Smooth muscle cell (in vitro differentiated cells): ENCODE measurements around the gene XRCC1. TPM values are rescaled to one million over a fixed set of nuclear protein-coding genes. Genes with fewer than 3 reads are reported as not detected.

Experiments used
- DNase-seq: peaks from one replicate; lab custom pipeline; 2025; ENCODE audit not compliant: unreplicated experiment; lab: John Stamatoyannopoulos, UW
- H2AFZ ChIP-seq: fragments of 200-600 bp; sonication (generic); 2 replicates; pipeline ENCODE4 v1.6.0; 2016; ENCODE audit warnings: antibody characterized with exemption, low read depth, mild to moderate bottlenecking
- H3F3A ChIP-seq: fragments of 200-600 bp; sonication (generic); 2 replicates; pipeline ENCODE4 v1.6.0; 2017; ENCODE audit warnings: antibody characterized with exemption, low read depth
- H3K27ac ChIP-seq: fragments of 200-600 bp; sonication (generic); 2 replicates; pipeline ENCODE4 v1.5.1; 2016; ENCODE audit warnings: low read depth, mild to moderate bottlenecking
- H3K27me3 ChIP-seq: fragments of 200-600 bp; sonication (generic); 2 replicates; pipeline ENCODE4 v1.6.1; 2016; ENCODE audit warnings: low read depth, mild to moderate bottlenecking
- H3K36me3 ChIP-seq: fragments of 200-600 bp; sonication (generic); 2 replicates; pipeline ENCODE4 v1.5.1; 2016; ENCODE audit warnings: low read depth
- H3K4me1 ChIP-seq: fragments of 200-600 bp; sonication (generic); 2 replicates; pipeline ENCODE4 v1.5.1; 2016; ENCODE audit warnings: low read depth
- H3K4me2 ChIP-seq: fragments of 200-600 bp; sonication (generic); 2 replicates; pipeline ENCODE4 v1.6.0; 2016; ENCODE audit warnings: mild to moderate bottlenecking
- H3K4me3 ChIP-seq: fragments of 200-600 bp; sonication (generic); 2 replicates; pipeline ENCODE4 v1.5.1; 2016; ENCODE audit warnings: mild to moderate bottlenecking
- H3K79me2 ChIP-seq: fragments of 200-600 bp; sonication (generic); 2 replicates; pipeline ENCODE4 v1.6.0; 2016; ENCODE audit warnings: low read depth, mild to moderate bottlenecking
- H3K9ac ChIP-seq: fragments of 200-600 bp; sonication (generic); 2 replicates; pipeline ENCODE4 v1.6.0; 2016; ENCODE audit warnings: low read depth
- H3K9me3 ChIP-seq: fragments of 200-600 bp; sonication (generic); replicated peaks from 2 replicates; pipeline ENCODE4 v1.5.1; 2016; ENCODE audit warnings: low read depth
- H4K20me1 ChIP-seq: fragments of 200-600 bp; sonication (generic); 2 replicates; pipeline ENCODE4 v1.6.0; 2016; ENCODE audit warnings: low read depth
- CTCF ChIP-seq: fragments of 200-600 bp; sonication (generic); IDR thresholded peaks from 2 replicates; pipeline ENCODE4 v1.5.1; 2017; ENCODE audit warnings: borderline replicate concordance, mild to moderate bottlenecking, antibody characterized with exemption; ENCODE audit not compliant: insufficient read depth, poor library complexity, severe bottlenecking
- whole genome bisulfite sequencing: methylation state at CpG from one replicate; pipeline ENCODE4 v1.1.7; 2016; ENCODE audit warnings: low lambda C conversion rate; 5-methylcytosine and 5-hydroxymethylcytosine counted together
- polyA plus RNA-seq: library from polyadenylated mRNA; unstranded; fragments of >200 nt; fragmentation: Nextera tagmentation; extraction: Ambion mirVana; gene quantifications from 2 replicates; pipeline ENCODE4 v1.2.1, GENCODE V29; 2016
- total RNA-seq: library from RNA; depleted of rRNA; stranded (reverse); fragments of >200 nt; gene quantifications from 2 replicates; pipeline ENCODE4 v1.2.3, GENCODE V29; 2014

XRCC1 gene
- total and polyA plus RNA-seq, 2 experiments from 2014 or later: 24.9 to 35.1 TPM

GRCh38 chr19:43619262-43620060 lies 44.1 kb upstream of the XRCC1 start, which contains the start of gene ZNF428:
ZNF428 (minus strand) TSS chr19:43619629; CDS start chr19:43614304, 5,325 bp downstream.
- no peaks in the 10 kb centered on the region for H3F3A ChIP-seq
- peaks cover 42% of the 10 kb centered on the region for H3K79me2 ChIP-seq
- peaks cover 14% of the 10 kb centered on the region for H3K4me1 ChIP-seq
- H2AFZ ChIP-seq: peak within 1 kb of the TSS; percentile 87
- no peaks in the 10 kb centered on the region for H3K27me3 ChIP-seq
- H3K4me3 ChIP-seq: peak within 1 kb of the TSS; percentile 81
- H3K4me2 ChIP-seq: peak within 1 kb of the TSS; percentile 98
- no peaks in the 10 kb centered on the region for H3K9me3 ChIP-seq
- H3K36me3 ChIP-seq: no peaks in the 10 kb centered on the region
- peak; percentile 78 for DNase-seq
- H4K20me1 ChIP-seq: no peaks in the 10 kb centered on the region
- WGBS: 1% methylated on average over 81 of the region's 81 CpGs
- peak within 1 kb of the TSS; percentile 91 for H3K27ac ChIP-seq
- TF ChIP-seq CTCF: no peak
- peak within 1 kb of the TSS; percentile 93 for H3K9ac ChIP-seq

DNA sequence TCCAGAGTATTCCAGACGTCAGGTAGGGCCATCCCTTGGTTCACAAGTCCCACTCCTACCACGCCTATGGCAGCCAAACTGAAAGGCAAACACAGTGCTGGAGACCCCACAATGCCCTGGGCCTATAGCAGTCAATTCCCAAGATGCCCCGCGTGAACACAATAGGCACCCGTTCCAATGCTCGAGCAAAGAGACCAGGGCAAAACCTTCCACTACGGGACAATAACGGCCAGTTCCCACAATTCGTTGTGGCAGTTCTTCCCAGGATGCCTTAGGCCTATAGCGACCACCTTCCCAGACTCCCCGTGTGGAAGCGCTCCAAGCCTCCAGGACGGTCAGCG lies 43.6 kb upstream of the XRCC1 start:
- Histone ChIP-seq H3K27ac (peak overlapping the region; percentile 91), H3F3A (no peaks in the 10 kb centered on the region), H4K20me1 (no peaks in the 10 kb centered on the region), H3K36me3 (no peaks in the 10 kb centered on the region), H3K27me3 (no peaks in the 10 kb centered on the region), H2AFZ (peak overlapping the region; percentile 87), H3K9me3 (no peaks in the 10 kb centered on the region), H3K79me2 (peaks cover 47% of the 10 kb centered on the region), H3K4me1 (peaks cover 14% of the 10 kb centered on the region), H3K9ac (peak overlapping the region; percentile 93), H3K4me3 (peak overlapping the region; percentile 81), H3K4me2 (peak overlapping the region; percentile 98)
- TF ChIP-seq CTCF: no peak
- DNase-seq: no peak
- WGBS: 7% methylated on average over 14 of the region's 14 CpGs

GRCh38 chr19:43616954-43617353 lies 41.6 kb upstream of the XRCC1 start:
- Histone ChIP-seq H3K9ac (no peak overlapping the region), H3K4me1 (peaks cover 14% of the 10 kb centered on the region), H3K79me2 (peaks cover 47% of the 10 kb centered on the region), H3K27me3 (no peaks in the 10 kb centered on the region), H3K4me3 (no peak overlapping the region), H4K20me1 (peaks cover 4% of the 10 kb centered on the region), H3K27ac (no peak overlapping the region), H3K4me2 (no peak overlapping the region), H2AFZ (no peak overlapping the region), H3K9me3 (no peaks in the 10 kb centered on the region), H3F3A (no peaks in the 10 kb centered on the region), H3K36me3 (no peaks in the 10 kb centered on the region)
- WGBS: 95% methylated on average over 6 of the region's 6 CpGs
- no peak for DNase-seq
- no peak for TF ChIP-seq CTCF

- Histone ChIP-seq H3K79me2 (peaks cover 47% of the 10 kb centered on the region), H3K4me1 (peaks cover 14% of the 10 kb centered on the region), H3F3A (no peaks in the 10 kb centered on the region), H3K9ac (no peak overlapping the region), H3K4me2 (no peak overlapping the region), H2AFZ (no peak overlapping the region), H3K27ac (no peak overlapping the region), H3K9me3 (no peaks in the 10 kb centered on the region), H3K36me3 (no peaks in the 10 kb centered on the region), H4K20me1 (peaks cover 10% of the 10 kb centered on the region), H3K4me3 (no peak overlapping the region), H3K27me3 (no peaks in the 10 kb centered on the region)
- TF ChIP-seq CTCF: no peak
- 86% methylated on average over 1 of the region's 1 CpG for WGBS
- DNase-seq: no peak
These were observed 41.0 kb upstream of the XRCC1 start for GRCh38 chr19:43616306-43616705.
